ENCODE data around the gene AMDHD2.

Gene AMDHD2

DNA sequence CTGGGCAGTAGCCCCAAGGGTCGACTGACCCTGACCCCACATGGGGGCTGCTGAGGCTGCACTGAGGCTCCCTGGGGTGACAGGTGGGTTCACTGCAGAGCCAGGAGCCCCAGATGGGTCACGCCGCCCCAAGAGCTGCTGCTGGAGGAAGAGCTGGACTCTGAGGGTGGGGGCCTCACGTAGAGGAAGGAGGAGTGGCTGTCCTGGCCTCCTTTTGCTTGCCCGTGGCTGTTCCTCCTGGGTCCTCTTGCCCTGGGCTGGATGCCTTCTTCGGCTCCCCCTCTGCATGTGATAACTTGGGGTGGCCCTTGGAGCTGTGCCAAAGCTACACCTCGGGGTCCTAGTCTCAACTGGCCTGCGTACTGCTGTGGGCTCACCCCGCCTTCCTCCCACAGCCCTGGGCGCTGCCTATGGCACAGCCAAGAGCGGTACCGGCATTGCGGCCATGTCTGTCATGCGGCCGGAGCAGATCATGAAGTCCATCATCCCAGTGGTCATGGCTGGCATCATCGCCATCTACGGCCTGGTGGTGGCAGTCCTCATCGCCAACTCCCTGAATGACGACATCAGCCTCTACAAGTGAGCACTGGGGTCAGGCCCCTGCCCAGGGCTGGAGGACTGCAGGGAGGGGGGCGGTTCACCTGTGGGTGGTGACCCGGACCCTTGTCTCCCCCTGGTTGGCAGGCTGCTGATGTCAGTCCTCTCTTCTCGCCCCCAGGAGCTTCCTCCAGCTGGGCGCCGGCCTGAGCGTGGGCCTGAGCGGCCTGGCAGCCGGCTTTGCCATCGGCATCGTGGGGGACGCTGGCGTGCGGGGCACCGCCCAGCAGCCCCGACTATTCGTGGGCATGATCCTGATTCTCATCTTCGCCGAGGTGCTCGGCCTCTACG lies 1.1 kb upstream of the AMDHD2 start:
- H3K79me2 ChIP-seq (ENCODE audit: insufficient read depth, low read length), result peaks cover 50% of the 10 kb centered on the region
- peaks cover 9% of the 10 kb centered on the region for H4K20me1 ChIP-seq (ENCODE audit: insufficient read depth, low read length, poor library complexity, severe bottlenecking)
- H3K36me3 ChIP-seq (ENCODE audit: insufficient read depth, low read length), result no peaks in the 10 kb centered on the region
- H3K4me1 ChIP-seq (ENCODE audit: insufficient read depth, low read length, poor library complexity, severe bottlenecking), result peaks cover 8% of the 10 kb centered on the region
- TF ChIP-seq CTCF (conservative IDR thresholded peaks at IDR 0.05; ENCODE audit: low read length), result no peak
- TF ChIP-seq EZH2phosphoT487 (IDR thresholded peaks at IDR 0.05; ENCODE audit: borderline replicate concordance), result no peak
- H3K9me3 ChIP-seq (ENCODE audit: insufficient read depth, low read depth, low read length), result no peaks in the 10 kb centered on the region
- H3K27me3 ChIP-seq (ENCODE audit: insufficient read depth, low read length, poor library complexity, severe bottlenecking), result no peaks in the 10 kb centered on the region
- H3K4me3 ChIP-seq (ENCODE audit: low read length, poor library complexity, severe bottlenecking), result no peak overlapping the region
- no peak overlapping the region for H3K4me2 ChIP-seq (ENCODE audit: low read depth, low read length, poor library complexity, severe bottlenecking)
- H3K9ac ChIP-seq (ENCODE audit: low read depth, low read length, poor library complexity, severe bottlenecking), result no peak overlapping the region
- H2AFZ ChIP-seq (ENCODE audit: low read length), result no peak overlapping the region
- no peaks in the 10 kb centered on the region for H3F3A ChIP-seq (ENCODE audit: low read depth)
- H3K9me2 ChIP-seq (replicated peaks; ENCODE audit: low read depth, low read length), result no peaks in the 10 kb centered on the region

GRCh38 chr16:2519711-2520080 lies 475 bp upstream of the AMDHD2 start:
- Histone ChIP-seq H3F3A (ENCODE audit: low read depth) (no peaks in the 10 kb centered on the region), H3K9me2 (replicated peaks; ENCODE audit: low read depth, low read length) (no peaks in the 10 kb centered on the region), H3K79me2 (ENCODE audit: insufficient read depth, low read length) (peaks cover 43% of the 10 kb centered on the region), H3K4me1 (ENCODE audit: insufficient read depth, low read length, poor library complexity, severe bottlenecking) (peaks cover 8% of the 10 kb centered on the region), H3K9ac (ENCODE audit: low read depth, low read length, poor library complexity, severe bottlenecking) (no peak overlapping the region), H4K20me1 (ENCODE audit: insufficient read depth, low read length, poor library complexity, severe bottlenecking) (peaks cover 6% of the 10 kb centered on the region), H3K4me2 (ENCODE audit: low read depth, low read length, poor library complexity, severe bottlenecking) (no peak overlapping the region), H3K9me3 (ENCODE audit: insufficient read depth, low read depth, low read length) (no peaks in the 10 kb centered on the region), H3K4me3 (ENCODE audit: low read length, poor library complexity, severe bottlenecking) (peak overlapping the region; percentile 32), H3K27me3 (ENCODE audit: insufficient read depth, low read length, poor library complexity, severe bottlenecking) (no peaks in the 10 kb centered on the region), H3K36me3 (ENCODE audit: insufficient read depth, low read length) (no peaks in the 10 kb centered on the region), H2AFZ (ENCODE audit: low read length) (no peak overlapping the region)
- TF ChIP-seq CTCF (conservative IDR thresholded peaks at IDR 0.05; ENCODE audit: low read length), result no peak
- no peak for TF ChIP-seq EZH2phosphoT487 (IDR thresholded peaks at IDR 0.05; ENCODE audit: borderline replicate concordance)

DNA sequence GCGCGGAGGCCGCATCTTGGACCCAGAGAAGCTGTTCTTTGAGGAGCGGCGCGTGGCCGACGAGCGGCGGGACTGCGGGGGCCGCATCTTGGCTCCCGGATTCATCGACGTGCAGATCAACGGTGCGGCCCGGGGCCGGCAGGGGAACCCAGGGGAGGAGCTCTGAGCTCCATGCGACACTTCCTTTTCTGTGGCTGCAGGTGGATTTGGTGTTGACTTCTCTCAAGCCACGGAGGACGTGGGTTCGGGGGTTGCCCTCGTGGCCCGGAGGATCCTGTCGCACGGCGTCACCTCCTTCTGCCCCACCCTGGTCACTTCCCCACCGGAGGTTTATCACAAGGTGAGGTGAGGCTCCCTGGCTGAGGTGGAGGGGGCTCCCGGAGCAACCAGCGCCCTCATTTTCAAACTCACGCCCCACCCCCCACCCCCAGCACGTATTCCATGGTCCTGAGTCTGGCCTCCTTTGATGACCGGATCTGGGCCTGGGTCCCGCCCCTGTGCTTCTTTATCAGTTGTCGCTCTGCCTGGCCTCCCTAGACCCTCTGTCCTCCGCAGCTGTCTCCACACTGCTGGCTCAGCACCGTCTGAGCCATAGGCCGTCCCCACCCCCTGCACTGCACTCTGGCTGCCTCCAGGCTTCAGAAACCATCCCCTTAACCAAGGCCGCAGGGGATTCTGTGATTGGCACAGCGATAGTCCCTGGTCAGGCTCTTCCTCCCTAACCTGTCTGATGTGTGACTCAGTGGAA lies 787 bp downstream of the AMDHD2 start:
- H3K4me1 ChIP-seq (ENCODE audit: insufficient read depth, low read length, poor library complexity, severe bottlenecking), result peaks cover 2% of the 10 kb centered on the region
- TF ChIP-seq CTCF (conservative IDR thresholded peaks at IDR 0.05; ENCODE audit: low read length) (no peak), EZH2phosphoT487 (IDR thresholded peaks at IDR 0.05; ENCODE audit: borderline replicate concordance) (no peak)
- peak overlapping the region; percentile 65 for H3K4me3 ChIP-seq (ENCODE audit: low read length, poor library complexity, severe bottlenecking)
- no peaks in the 10 kb centered on the region for H3K27me3 ChIP-seq (ENCODE audit: insufficient read depth, low read length, poor library complexity, severe bottlenecking)
- H3K79me2 ChIP-seq (ENCODE audit: insufficient read depth, low read length), result peaks cover 31% of the 10 kb centered on the region
- no peaks in the 10 kb centered on the region for H3K9me3 ChIP-seq (ENCODE audit: insufficient read depth, low read depth, low read length)
- H3K36me3 ChIP-seq (ENCODE audit: insufficient read depth, low read length), result no peaks in the 10 kb centered on the region
- H4K20me1 ChIP-seq (ENCODE audit: insufficient read depth, low read length, poor library complexity, severe bottlenecking), result no peaks in the 10 kb centered on the region
- H3K9me2 ChIP-seq (replicated peaks; ENCODE audit: low read depth, low read length), result no peaks in the 10 kb centered on the region
- H2AFZ ChIP-seq (ENCODE audit: low read length), result no peak overlapping the region
- H3K4me2 ChIP-seq (ENCODE audit: low read depth, low read length, poor library complexity, severe bottlenecking), result peak overlapping the region; percentile 46
- H3F3A ChIP-seq (ENCODE audit: low read depth), result no peaks in the 10 kb centered on the region
- H3K9ac ChIP-seq (ENCODE audit: low read depth, low read length, poor library complexity, severe bottlenecking), result no peak overlapping the region
